Transverse colon (tissue), 4 donors: ENCODE measurements around the gene SMARCAL1. TPM values are rescaled to one million over a fixed set of nuclear protein-coding genes. Genes with fewer than 3 reads are reported as not detected.

ENCODE experiments used
- DNase-seq: peaks from one replicate; pipeline ENCODE4 v3.0.0-alpha.2; 2019
- H3K27ac ChIP-seq, 4 donors: fragments of 200-600 bp; sonication (generic); 2 replicates each; pipeline ENCODE4 v1.5.1; 2016 to 2018; ENCODE audit warnings: inconsistent platforms in 4 of 4
- H3K27me3 ChIP-seq: fragments of 200-600 bp; sonication (generic); 2 replicates; pipeline ENCODE4 v1.5.1; 2017; ENCODE audit warnings: inconsistent platforms
- H3K36me3 ChIP-seq, 4 donors: fragments of 200-600 bp; sonication (generic); 2 replicates each; pipeline ENCODE4 v1.5.1; 2017 to 2019; ENCODE audit warnings: inconsistent platforms in 4 of 4
- H3K4me1 ChIP-seq, 4 donors: fragments of 200-600 bp; sonication (generic); 2 replicates each; pipeline ENCODE4 v1.5.1; 2017 to 2020; ENCODE audit warnings: inconsistent platforms in 4 of 4
- H3K4me3 ChIP-seq, 4 donors: fragments of 200-600 bp; sonication (generic); 1 replicate in 1 of 4; 2 replicates in 3 of 4; pipeline versions ENCODE4 v1.5.1 to v1.6.1; 2017 to 2019; ENCODE audit warnings: inconsistent platforms in 4 of 4
- H3K9me3 ChIP-seq, 2 donors: fragments of 200-600 bp; sonication (generic); 2 replicates each; pipeline ENCODE4 v1.5.1; 2017 to 2019; ENCODE audit warnings: inconsistent platforms in 2 of 2
- EP300 ChIP-seq: sonication (generic); formaldehyde crosslinking; IDR thresholded peaks from one replicate; pipeline ENCODE4 v1.6.1; 2017; ENCODE audit warnings: antibody characterized with exemption, low read depth
- POLR2A ChIP-seq: fragments of 450-650 bp; IDR thresholded peaks from one replicate; pipeline ENCODE4 v1.6.1; 2016; ENCODE audit warnings: antibody characterized with exemption, mild to moderate bottlenecking, moderate library complexity
- POLR2AphosphoS5 ChIP-seq, 3 donors: sonication (generic); formaldehyde crosslinking; IDR thresholded peaks; one replicate each; pipeline ENCODE4 v1.6.1; 2016; ENCODE audit warnings: antibody characterized with exemption in 3 of 3
- WGBS, 2 donors: methylation state at CpG; one replicate each; pipeline ENCODE4 v1.1.5; 2018; ENCODE audit warnings: low coverage in 1 of 2; 5-methylcytosine and 5-hydroxymethylcytosine counted together
- in situ Hi-C, 4 donors: fragments of 200-750 bp; cut with MboI; loops; one replicate each; pipeline versions ENCODE4 v1.15.0 to v1.15.1; 2017; ENCODE audit warnings: low sequenced_read_pairs in 3 of 4, low pct_ligation_motif_present in 1 of 4, low pct_unique_long_range_greater_than_20kb in 1 of 4
- intact Hi-C: fragments of 100-400 bp; cut with DNase I; formaldehyde crosslinking; loops from one replicate; pipeline ENCODE4 v1.15.1; 2023; ENCODE audit warnings: low total_unique reads
- total RNA-seq, 4 donors: library from RNA; depleted of rRNA; stranded (reverse); fragments of >200 nt; gene quantifications; one replicate each; pipeline ENCODE4 v1.1.0, GENCODE V29; 2016
- TF ChIP-seq, protein P1 (sequence below), 5 experiments: fragments of 200-600 bp in 3 of 5; fragments of 450-650 bp in 2 of 5; sonication (generic) in 3 of 5; IDR thresholded peaks; 1 replicate in 2 of 5; 2 replicates in 3 of 5; pipeline ENCODE4 v1.5.1; 2016 to 2017; ENCODE audit warnings: antibody characterized with exemption in 5 of 5, inconsistent platforms in 3 of 5, mild to moderate bottlenecking in 2 of 5, moderate library complexity in 1 of 5

Gene SMARCAL1
- total RNA-seq, 4 donors from 2014 or later, result 16.9 to 32.2 (median 23.6) TPM

DNA sequence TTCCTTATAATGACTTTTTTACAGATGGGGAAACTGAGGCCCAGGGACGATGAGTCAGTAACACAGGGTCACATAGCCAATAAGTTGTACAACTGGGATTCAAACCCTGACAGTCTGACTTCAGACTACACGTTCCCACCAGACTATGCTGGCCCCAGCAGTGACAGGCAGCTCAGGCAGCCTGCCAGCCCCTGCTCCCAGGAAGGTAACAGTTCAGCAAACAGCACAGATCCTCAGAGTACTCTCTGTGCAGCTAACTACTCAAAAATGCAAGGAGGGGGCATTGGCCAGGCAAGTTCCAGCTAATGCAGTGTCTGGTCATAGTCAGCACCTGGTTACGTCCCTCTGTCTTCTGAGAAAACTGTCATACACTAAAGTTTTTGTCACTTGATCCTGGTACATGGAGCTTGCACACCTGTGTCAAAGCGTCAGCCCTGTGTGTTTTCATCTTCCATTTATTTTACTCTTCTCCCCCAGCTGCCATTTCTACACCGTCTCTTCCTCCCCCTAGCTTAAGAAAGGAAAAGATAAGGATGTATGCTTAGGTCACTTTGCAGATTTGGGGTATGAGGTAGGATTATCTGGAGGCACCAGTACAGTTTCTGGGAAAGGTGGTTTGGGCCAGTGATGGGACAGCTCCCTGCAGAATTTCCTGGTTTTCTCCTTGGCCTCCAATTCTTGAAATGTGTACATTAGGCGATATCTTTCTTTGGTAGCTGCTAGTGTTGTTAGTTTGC lies 4.5 kb downstream of the SMARCAL1 start:
- peaks cover 0 to 8% (median 6%) of the 10 kb centered on the region in 4 donors for H3K4me1 ChIP-seq

DNA sequence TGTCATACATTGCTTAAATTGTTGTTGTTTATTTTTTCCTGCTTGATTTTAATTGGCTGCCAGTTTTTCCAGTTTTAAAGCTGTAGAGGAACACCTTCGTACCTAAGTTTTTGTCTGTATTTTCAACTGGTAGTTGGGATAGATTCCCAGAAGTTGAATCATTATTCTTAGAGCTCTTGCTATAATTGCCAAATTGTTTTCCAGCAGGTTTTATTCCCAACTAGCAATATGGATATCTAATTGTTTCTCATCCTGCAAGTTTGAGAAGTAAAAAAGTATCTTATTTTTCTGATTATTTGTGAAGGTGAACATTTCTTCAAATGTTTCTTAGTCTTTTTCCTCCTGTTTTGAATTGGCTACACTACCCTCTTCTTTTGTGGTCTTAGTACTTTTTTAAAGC lies 6.7 kb downstream of the SMARCAL1 start:
- no peak for TF ChIP-seq EP300
- TF ChIP-seq POLR2AphosphoS5 (IDR thresholded peaks at IDR 0.05), result no peak
- 78 to 82% methylated on average over 1 of the region's 1 CpG for WGBS, 2 donors
- Histone ChIP-seq H3K27ac (no peak overlapping the region), H3K36me3 (peaks cover 0 to 43% (median 14%) of the 10 kb centered on the region in 4 donors), H3K9me3 (no peaks in the 10 kb centered on the region), H3K4me3 (no peak overlapping the region), H3K27me3 (no peaks in the 10 kb centered on the region), H3K4me1 (no peaks in the 10 kb centered on the region)
- intact Hi-C loops, result no loop called here
- no peak for DNase-seq
- in situ Hi-C loops, result loop anchor here in 2 of 4 donors (25.0 kb wide), 1 partner anchor 307 kb away; the partner anchor contains the start of gene XRCC5 (in 2 of the 2)

More for the DNA sequence above, 4.5 kb downstream of the SMARCAL1 start:
- intact Hi-C loops, result no loop called here
- 94 to 100% methylated on average over 1 to 6 of the region's 6 CpGs for WGBS, 2 donors
- no peak for DNase-seq
- Histone ChIP-seq H3K36me3 (peaks cover 0 to 22% (median 5%) of the 10 kb centered on the region in 4 donors), H3K9me3 (no peaks in the 10 kb centered on the region), H3K27me3 (no peaks in the 10 kb centered on the region), H3K27ac (no peak overlapping the region), H3K4me3 (no peak overlapping the region)
- in situ Hi-C loops, result loop anchor here in 2 of 4 donors (25.0 kb wide), 1 partner anchor 304 kb away; the partner anchor contains the start of gene XRCC5 (in 2 of the 2)
- TF ChIP-seq POLR2A (no peak), POLR2AphosphoS5 (IDR thresholded peaks at IDR 0.05) (no peak), EP300 (no peak)
- TF ChIP-seq, protein P1, sequence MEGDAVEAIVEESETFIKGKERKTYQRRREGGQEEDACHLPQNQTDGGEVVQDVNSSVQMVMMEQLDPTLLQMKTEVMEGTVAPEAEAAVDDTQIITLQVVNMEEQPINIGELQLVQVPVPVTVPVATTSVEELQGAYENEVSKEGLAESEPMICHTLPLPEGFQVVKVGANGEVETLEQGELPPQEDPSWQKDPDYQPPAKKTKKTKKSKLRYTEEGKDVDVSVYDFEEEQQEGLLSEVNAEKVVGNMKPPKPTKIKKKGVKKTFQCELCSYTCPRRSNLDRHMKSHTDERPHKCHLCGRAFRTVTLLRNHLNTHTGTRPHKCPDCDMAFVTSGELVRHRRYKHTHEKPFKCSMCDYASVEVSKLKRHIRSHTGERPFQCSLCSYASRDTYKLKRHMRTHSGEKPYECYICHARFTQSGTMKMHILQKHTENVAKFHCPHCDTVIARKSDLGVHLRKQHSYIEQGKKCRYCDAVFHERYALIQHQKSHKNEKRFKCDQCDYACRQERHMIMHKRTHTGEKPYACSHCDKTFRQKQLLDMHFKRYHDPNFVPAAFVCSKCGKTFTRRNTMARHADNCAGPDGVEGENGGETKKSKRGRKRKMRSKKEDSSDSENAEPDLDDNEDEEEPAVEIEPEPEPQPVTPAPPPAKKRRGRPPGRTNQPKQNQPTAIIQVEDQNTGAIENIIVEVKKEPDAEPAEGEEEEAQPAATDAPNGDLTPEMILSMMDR (IDR thresholded peaks at IDR 0.05), result no peak

DNA sequence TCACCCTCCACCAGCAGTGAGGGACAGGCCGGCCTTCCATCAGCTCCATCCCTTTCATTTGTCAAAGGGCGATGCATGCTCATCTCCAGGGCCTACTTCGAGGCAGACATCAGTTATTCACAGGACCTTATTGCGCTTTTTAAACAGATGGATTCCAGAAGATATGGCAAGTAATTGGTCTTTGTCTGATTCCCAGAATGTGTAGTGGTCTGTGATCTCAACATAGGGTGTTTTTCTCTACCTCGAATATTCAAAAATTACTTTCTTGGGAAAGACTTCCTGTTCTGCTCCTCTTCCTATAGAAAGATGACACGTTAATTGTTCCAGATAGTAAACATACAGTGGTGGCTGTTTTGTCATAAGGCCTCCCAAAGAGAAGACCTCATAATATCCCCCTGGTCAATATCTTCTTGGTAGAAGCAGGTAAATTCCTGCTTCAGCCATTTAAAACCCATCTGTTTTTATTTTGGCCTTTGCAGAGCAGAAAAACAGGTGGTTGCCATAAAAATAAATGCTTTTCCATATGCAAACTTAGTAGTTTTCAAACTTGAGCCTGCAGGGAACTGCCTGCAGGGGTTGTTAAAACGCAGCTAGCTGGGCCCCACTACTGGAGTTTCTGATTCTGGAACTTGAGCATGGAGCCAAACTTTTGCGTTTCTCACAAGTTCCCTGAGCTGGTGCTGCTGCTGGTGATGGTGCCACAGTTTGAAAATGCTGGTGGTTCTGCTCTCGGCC lies 8.2 kb downstream of the SMARCAL1 start:
- no peak for TF ChIP-seq EP300
- no peak for TF ChIP-seq POLR2A
- TF ChIP-seq, protein P1 (IDR thresholded peaks at IDR 0.05), result no peak
- no peak for TF ChIP-seq POLR2AphosphoS5 (IDR thresholded peaks at IDR 0.05)
- peaks cover 0 to 57% (median 21%) of the 10 kb centered on the region in 4 donors for H3K36me3 ChIP-seq
- H3K4me1 ChIP-seq, result no peaks in the 10 kb centered on the region
- DNase-seq, result no peak
- no peak overlapping the region for H3K4me3 ChIP-seq
- 90 to 92% methylated on average over 7 to 9 of the region's 9 CpGs for WGBS, 2 donors
- intact Hi-C loops (no loop called here), in situ Hi-C loops (loop anchor here in 2 of 4 donors (25.0 kb wide), 1 partner anchor 308 kb away; the partner anchor contains the start of gene XRCC5 (in 2 of the 2))
- no peak overlapping the region for H3K27ac ChIP-seq
- H3K9me3 ChIP-seq, result no peaks in the 10 kb centered on the region
- no peaks in the 10 kb centered on the region for H3K27me3 ChIP-seq

DNA sequence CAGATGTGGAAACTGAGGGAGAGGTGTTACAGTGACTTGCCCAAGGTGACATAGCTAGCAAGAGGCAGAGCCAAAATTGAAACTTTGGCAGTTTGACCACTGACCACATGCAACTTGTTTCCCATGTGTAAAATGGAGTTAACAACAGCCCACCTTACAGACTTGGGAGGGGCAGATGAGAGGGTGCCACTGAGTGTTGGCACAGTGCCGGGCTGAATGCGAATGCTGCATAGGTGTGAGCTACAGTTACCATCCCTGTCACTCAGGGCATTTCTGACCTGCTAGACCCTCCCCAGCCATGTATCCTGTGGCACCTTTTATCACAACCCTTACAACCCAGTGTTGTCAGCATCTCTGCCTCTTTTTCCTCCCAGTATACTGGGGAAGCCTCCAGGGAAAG lies 10.8 kb downstream of the SMARCAL1 start:
- in situ Hi-C loops (loop anchor here in 2 of 4 donors (25.0 kb wide), 1 partner anchor 311 kb away; the partner anchor contains the start of gene XRCC5 (in 2 of the 2)), intact Hi-C loops (no loop called here)
- WGBS, 2 donors, result 90% methylated on average over 2 of the region's 2 CpGs; no CpG with 5 or more reads in 1 of the 2 donors
- no peak for DNase-seq
- no peaks in the 10 kb centered on the region for H3K27me3 ChIP-seq
- no peak for TF ChIP-seq EP300
- TF ChIP-seq POLR2A, result no peak
- TF ChIP-seq, protein P1 (IDR thresholded peaks at IDR 0.05), result no peak
- TF ChIP-seq POLR2AphosphoS5 (IDR thresholded peaks at IDR 0.05), result no peak
- no peak overlapping the region for H3K27ac ChIP-seq
- no peaks in the 10 kb centered on the region for H3K9me3 ChIP-seq
- H3K4me3 ChIP-seq, result no peak overlapping the region
- H3K4me1 ChIP-seq, result no peaks in the 10 kb centered on the region
- peaks cover 0 to 59% (median 22%) of the 10 kb centered on the region in 4 donors for H3K36me3 ChIP-seq
